ENCODE data around the gene MEX3A.

The MEX3A gene

GRCh38 chr1:156080863-156081179 lies 1.4 kb downstream of the MEX3A start:
- no peak overlapping the region for H3K4me3 ChIP-seq (ENCODE audit: low read depth, low read length)

GRCh38 chr1:156080241-156080862 lies 1.9 kb downstream of the MEX3A start:
- no peak for DNase-seq (ENCODE audit: low read depth)
- TF ChIP-seq CTCF (IDR thresholded peaks at IDR 0.05; ENCODE audit: insufficient read depth, low read depth, low read length, missing control alignments): no peak
- no peak overlapping the region for H3K4me3 ChIP-seq (ENCODE audit: low read depth, low read length)

More at GRCh38 chr1:156080863-156081179, 1.4 kb downstream of the MEX3A start:
- TF ChIP-seq CTCF (IDR thresholded peaks at IDR 0.05; ENCODE audit: insufficient read depth, low read depth, low read length, missing control alignments): no peak
- DNase-seq (ENCODE audit: low read depth): no peak

GRCh38 chr1:156079762-156080161 lies 2.5 kb downstream of the MEX3A start:
- no peak overlapping the region for H3K4me3 ChIP-seq (ENCODE audit: low read depth, low read length)

GRCh38 chr1:156078728-156079127 lies 3.5 kb downstream of the MEX3A start:
- no peak for TF ChIP-seq CTCF (IDR thresholded peaks at IDR 0.05; ENCODE audit: insufficient read depth, low read depth, low read length, missing control alignments)
- H3K4me3 ChIP-seq (ENCODE audit: low read depth, low read length): no peak overlapping the region
- DNase-seq (ENCODE audit: low read depth): no peak

More at GRCh38 chr1:156079762-156080161, 2.5 kb downstream of the MEX3A start:
- no peak for TF ChIP-seq CTCF (IDR thresholded peaks at IDR 0.05; ENCODE audit: insufficient read depth, low read depth, low read length, missing control alignments)
- DNase-seq (ENCODE audit: low read depth): no peak

GRCh38 chr1:156077430-156077760 lies 4.9 kb downstream of the MEX3A start:
- DNase-seq (ENCODE audit: low read depth): no peak
- H3K4me3 ChIP-seq (ENCODE audit: low read depth, low read length): no peak overlapping the region
- no peak for TF ChIP-seq CTCF (IDR thresholded peaks at IDR 0.05; ENCODE audit: insufficient read depth, low read depth, low read length, missing control alignments)

- peak; percentile 78 for DNase-seq (ENCODE audit: low read depth)
- no peak for TF ChIP-seq CTCF (IDR thresholded peaks at IDR 0.05; ENCODE audit: insufficient read depth, low read depth, low read length, missing control alignments)
- peak overlapping the region; percentile 74 for H3K4me3 ChIP-seq (ENCODE audit: low read depth, low read length)
Observed at GRCh38 chr1:156076609-156077429, 5.4 kb downstream of the MEX3A start.

Data from GM12865 (cell line).